CMK (cell line): Measurements from ENCODE around the gene FGF18.

Experiments used
- DNase-seq: peaks from one replicate; pipeline ENCODE4 v3.0.0-alpha.2; 2010; ENCODE audit warnings: low read depth

FGF18 gene

DNA sequence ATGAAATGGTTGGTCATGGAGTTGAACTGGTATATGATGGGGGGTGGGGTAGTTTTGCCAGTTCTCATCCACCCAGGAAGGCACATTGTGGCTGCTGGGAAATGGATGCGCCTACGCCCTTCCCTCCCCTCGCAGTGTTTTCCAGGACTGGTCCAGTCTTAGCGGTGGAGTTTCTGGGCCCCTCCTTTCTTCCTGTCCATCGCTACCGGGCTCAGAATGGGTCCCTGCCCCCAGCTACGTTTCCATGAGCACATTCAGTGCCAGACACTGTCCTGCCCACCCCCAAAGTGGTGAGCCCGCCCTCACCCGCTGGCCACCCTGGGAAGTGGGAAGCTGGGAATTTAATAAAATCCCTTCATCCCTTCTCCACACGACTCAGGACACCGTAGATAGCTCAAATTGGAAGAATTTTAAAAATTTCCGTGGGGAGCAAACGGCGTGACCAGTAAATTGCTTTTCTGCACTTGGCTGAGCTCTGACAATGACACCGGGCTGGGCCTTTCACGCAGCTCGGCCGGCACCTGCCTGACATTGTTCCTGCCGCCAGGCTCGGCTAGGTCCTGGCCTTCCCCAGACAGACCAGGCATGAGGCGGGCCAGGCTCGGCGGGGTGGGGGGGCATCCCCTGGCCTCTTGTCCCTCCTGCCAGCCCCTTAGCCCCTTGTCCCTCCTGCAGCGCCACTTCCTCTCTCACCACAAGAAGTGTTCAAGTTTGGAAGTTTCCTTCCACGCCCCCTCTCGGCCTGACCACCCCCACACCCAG is 3.6 kb downstream of the FGF18 start:
- no peak for DNase-seq

DNA sequence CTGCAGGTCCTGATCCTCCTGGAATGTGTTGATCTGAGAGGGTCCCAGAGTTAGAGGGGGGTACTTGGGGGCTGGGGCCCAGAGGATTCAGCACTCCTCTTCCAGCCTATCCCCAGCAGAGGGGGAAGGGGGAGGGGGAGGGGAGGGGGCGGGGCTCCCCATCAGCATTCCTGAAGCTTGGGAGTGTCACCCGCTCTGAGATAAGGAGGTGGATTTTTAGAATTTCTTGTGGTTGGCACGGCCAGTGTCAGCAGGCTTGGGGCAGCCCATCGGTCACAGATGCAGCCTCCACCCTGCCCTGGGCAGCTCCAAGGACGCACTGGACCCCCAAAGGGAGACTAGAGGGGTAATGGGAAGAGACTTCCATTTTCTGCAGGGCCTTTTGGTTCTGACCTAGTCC is 5.3 kb downstream of the FGF18 start:
- DNase-seq, result no peak

DNA sequence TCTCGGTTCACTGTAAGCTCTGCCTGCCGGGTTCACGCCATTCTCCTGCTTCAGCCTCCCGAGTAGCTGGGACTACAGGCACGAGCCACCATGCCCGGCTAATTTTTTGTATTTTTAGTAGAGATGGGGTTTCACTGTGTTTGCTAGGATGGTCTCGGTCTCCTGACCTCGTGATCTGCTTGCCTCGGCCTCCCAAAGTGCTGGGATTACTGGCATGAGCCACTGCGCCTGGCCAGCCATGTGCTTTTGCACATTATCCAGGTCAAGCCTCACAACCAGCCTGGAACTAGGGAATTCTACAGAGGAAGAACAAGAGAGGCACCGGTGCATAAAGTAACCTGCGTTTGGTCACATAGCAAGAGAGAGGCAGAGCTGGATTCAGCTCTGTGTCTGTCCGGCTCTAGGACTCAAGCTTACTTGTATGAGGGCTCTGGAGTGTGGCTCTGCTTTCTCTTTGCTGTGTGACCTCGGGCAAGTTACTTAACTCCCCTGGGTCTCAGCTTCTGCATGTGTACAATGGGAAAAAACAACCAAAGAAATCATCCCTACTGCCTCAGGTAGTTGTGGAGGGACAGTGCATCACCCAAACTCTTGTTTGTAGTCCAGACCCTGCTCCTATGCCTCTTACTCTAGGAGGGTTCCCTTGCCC is 6.3 kb downstream of the FGF18 start:
- DNase-seq, result no peak

DNA sequence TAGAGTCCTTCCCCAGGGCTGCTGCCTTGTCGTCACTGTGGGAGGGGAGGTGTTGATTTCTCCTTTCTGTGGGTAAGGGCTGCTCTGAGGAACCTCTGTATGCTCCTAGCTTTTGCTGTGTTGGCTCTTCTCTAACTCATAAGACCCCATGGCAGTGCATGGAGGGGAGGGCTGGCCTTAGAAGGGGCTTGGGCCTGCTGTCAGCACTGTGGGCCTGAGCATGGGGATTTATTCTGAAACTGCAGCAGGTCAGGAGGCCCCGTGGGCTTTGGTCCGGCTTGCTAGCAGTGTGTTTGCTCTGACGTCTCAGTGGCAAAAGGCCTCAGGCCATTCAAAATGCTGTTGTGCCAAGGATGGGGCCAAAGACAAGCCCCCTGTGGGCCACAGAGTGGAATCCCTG is 6.8 kb downstream of the FGF18 start:
- no peak for DNase-seq

DNA sequence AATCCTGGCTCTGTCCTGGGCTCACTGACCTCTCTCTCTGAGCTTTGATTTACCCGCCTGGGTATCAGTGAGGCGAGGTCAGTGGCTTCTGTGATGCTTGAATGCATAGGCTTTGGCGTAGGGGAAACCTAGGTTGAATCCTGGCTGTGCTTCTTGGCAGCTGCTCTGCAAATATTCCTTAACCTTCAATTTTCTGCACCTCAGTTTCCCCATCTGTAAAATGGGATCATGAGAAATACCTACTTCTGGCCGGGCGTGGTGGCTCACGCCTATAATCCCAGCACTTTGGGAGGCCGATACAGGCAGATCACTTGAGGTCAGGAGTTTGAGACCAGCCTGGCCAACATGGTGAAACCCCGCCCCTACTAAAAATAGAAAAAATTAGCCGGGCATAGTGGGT is 7.2 kb downstream of the FGF18 start:
- DNase-seq, result no peak

DNA sequence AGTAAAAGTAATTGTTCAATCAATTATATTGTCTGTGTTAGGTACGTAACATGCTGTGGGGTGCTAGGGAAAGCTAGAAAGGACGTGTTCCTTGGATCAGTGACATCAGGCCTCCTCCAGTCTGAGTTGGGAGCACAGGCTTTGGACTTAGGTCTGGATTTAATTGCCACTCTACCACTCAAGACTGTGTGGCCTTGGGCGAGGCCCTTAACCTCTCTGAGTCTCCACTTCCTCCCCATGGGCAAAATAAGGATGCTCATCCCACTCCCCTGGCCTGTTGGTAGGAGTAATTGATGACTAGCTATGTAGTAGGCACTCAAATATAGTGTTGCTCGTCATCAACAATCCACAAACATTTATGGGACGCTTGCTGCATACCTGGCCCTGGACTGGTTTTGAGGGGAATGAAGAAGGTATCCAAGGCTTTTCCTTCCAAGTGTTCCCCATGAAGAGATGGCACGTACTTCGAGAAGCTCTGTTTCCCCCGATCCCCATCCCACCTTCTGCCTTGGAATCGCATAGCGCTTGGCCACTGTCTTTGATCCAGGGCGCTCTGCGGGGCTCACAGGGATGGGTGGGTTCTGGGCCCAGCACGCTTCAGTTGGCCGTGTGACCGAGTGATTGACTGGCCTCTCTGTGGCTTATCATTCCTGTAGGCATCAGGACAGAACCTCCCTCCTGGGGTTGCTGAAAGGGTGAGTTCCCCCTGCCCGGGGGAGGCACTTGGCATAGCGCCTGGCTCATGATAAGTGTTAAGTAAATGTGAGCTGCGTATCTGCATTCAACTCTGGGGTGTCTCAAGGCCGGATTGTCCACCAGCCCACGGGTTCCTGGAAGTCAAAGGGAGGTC is 8.1 kb downstream of the FGF18 start:
- no peak for DNase-seq

DNA sequence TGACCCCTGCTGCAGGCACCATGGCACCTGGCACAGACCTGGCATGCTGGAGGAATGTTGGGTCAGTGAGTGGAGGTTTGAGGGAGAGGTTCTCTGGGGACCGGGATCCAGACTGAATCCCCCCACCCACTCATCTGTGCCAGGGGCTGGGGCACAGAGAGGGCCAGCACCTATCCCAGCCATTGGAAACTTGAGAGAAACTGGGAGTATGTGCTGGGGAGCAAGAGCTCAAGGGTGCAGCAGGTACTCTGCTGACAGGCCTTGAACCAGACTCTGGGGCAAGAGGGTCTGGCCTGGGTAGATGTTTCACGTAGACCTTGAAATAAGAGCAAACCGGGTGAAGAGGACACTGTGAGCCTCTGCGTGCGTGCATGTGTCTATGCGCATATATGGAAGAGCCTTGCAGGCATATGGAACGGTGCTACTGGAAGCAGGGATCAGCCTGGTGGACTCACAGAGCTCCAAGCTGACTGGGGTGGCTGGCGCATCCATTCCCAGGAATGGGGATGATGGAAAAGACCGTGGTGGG is 8.8 kb downstream of the FGF18 start:
- no peak for DNase-seq

DNA sequence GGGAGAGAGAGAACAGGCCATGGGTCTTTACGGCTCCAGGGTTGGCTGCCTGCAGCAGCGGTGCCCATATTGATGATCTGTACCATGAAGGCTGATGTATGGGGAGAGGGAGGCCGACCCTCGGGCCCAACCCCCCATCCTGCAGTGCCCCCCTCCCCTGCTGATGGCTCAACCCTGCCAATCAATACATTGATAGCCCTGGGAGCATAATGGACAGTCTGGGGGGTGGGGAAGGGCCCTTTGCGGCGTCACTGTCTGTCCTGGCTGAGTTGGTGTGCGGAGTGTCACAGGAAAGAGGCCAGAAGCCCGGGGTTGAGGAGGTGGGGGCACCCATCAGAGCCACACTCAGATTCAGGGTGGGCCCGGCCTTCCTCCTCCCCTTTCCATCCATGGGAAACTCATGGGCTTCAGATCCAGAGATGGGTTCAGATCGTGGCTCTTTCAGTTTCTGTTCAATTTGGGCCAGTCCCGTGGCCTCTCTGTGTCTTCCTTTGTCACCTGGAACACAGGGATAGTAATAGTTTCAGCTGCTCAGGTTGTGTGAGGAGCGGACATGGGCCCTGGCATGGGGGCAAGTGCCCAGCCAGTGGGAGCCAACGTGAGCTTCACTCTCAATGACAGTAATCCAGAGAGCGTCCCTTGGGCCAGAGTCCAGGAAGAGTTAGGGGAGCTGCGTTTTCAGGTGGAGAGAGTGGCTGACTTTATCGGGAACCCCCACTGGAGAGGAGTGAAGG is 9.5 kb downstream of the FGF18 start:
- DNase-seq, result no peak

DNA sequence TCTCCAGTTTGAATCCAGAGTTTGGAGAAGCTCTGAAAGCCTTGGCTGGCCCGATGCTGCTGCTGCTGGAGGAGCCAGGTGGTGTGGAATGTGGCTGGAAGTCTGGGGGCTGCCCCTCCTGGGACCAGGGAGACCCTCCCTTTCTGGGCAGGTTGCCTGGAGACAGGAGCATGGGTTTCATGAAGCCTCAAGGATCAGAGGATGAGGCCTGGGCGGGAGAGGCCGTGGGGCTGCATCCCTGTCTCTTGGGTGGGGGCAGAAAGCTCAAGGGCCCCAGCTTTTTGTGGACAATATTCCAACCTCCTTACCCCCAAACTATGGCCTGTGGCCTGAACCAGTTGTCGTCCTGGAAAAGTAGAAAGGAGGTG is 10.1 kb downstream of the FGF18 start:
- DNase-seq, result no peak

DNA sequence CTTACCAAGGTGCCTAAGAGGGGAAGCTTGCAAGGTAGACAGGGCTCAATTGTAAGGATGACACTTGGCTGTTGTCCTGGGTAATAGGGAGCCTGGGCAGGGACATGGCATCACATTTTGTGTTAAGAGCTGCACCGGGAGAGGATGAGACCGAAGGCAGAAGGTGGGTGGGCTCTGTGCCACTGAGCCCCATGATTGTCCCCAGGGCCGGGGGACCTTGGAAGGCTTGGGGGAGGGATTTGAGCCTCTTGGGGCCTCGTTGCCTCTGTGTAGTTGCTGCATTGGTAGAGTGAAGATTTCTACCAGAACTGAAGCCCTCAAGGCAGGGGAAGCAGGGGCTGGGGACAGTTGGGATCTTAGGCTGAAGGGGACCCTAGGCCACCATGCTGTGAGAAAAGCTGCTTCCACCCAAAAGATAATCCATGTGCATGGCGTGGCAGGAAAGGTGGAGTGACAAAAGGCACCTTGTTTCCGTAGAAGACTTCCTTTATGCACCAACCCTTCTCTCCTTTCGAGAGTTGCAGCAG is 11.9 kb downstream of the FGF18 start:
- DNase-seq, result no peak

DNA sequence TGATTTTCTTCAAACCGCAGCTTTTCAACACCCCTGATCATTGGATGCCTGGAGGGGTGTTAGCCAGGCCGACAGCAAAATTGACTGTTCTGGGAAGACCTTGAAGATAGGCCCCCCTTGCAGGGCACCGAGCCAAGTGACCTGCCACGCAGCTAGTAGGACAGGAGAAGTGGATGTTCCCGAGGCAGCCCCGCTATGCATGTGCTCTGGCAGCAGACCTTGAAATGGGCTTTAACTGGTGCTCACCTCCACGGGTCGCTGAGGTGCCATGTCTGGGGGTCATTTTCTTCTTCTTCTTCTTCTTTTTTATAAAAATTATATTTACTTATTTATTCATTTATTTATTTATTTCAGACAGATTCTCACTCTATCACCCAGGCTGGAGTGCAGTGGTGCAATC is 12.6 kb downstream of the FGF18 start:
- DNase-seq, result no peak

DNA sequence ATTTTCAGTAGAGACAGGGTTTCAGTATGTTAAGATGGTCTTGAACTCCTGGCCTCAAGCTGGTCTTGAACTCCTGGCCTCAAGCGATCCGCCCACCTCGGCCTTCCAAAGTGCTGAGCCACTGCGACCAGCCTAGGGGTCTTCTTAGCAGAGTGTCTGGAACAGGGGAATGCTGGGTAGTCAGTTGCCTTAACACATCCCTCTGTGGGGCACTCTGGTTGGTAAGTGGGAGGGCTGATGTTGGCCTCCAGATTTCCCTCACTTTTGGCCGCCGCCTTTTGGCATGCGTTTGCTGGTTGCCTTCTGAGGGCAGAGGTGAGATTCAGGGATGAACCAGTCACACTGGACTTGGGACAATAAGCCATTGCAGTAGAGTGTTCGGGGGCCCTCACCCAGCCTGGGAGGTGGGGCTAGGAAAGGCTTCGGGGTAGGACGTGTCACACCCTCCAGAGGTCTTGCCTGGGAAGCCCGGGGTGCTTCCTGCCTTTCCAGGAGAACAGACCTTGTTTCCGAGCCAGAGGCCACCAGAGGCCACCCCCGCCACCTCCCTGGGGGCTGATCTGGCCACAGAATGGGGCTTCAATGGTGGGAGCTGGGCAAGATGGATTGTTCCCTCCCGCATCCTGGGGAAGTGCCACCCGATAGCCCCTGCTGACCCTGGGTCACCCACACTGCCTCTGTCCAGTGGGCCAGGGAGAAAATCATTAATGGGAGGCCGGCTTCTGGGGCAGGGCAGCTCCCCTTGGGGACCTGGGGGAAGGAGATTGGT is 13.3 kb downstream of the FGF18 start:
- no peak for DNase-seq

DNA sequence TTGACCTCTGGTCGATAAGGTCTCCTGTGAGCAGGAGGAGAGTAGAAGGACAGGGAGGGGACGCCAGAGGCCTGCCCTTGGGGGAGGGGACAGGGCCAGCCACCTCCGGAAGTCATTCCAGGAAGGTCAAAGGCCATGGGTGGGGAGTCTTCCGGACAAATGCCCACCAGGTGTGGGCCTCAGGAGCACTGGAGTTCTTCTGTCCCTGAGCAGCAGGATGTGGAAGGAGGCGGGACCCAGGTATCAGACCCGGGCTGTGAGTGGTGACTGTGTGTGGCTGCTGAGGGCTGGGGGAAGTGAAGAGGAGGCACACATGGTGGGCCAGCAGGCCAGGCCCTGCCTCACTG is 13.9 kb downstream of the FGF18 start:
- DNase-seq, result no peak

DNA sequence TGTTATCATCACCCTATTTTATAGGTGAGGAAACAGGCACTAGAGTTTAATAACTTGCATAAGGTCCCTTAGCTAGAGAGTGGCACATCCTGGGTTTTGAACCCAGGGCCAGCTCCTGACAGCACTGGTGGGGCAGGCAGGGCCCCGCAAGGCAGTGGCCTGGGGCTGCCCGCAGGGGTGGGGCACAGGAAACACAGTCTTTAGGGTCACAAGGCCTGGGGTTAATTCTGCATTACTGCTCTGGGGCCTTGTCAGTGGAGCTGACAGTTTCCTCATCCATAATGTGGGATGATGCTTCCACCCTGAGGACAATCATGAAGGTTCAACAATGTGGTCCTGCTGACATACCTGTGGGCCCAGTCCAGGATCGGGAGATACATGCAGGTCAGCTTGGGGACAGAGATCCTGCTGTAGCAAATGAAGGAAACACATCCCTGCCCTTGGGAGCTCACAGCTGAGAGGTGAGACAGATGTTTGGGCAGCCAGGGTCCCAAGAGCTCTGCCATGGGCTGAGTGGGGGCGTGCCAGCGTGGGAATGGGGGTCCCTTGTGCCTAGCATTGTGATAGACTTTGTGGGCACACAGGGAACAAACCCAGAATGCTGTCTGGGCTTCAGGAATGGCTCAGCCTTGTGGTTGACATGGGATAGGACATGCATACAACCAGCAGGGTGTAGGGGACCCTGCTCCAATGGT is 14.7 kb downstream of the FGF18 start:
- DNase-seq, result no peak

DNA sequence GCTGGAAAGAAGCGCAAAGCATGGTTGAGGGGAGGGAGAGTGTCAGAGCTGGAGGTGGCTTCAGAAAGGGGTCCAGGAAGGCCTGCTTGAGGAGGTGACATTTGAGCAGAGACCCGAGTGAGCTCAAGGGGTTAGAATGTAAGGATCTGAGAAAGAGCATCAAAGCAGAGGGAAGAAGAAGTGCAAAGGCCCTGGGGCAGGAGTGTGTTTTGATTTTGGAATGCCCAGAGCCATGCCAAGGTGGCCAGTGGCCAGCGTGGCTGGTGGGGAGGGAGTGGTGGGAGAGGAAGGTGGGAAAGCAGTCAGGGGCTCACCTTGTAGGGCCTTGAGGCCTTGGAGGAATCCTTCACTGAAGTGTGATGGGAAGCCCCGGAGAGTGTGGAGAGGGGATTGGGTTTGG is 15.4 kb downstream of the FGF18 start:
- no peak for DNase-seq

DNA sequence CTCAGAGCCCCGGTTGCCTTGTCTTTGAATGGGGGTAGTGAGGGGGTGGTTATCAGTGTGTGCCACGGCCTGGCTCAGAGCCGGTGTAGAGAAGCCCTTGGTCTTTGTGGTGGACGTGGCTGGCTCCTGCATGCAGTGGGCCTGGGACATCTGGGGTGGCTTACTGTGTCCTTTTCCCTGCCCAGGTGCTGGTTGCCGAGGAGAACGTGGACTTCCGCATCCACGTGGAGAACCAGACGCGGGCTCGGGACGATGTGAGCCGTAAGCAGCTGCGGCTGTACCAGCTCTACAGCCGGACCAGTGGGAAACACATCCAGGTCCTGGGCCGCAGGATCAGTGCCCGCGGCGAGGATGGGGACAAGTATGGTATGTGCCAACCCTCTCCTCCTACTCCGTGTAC is 16.5 kb downstream of the FGF18 start:
- DNase-seq, result no peak

DNA sequence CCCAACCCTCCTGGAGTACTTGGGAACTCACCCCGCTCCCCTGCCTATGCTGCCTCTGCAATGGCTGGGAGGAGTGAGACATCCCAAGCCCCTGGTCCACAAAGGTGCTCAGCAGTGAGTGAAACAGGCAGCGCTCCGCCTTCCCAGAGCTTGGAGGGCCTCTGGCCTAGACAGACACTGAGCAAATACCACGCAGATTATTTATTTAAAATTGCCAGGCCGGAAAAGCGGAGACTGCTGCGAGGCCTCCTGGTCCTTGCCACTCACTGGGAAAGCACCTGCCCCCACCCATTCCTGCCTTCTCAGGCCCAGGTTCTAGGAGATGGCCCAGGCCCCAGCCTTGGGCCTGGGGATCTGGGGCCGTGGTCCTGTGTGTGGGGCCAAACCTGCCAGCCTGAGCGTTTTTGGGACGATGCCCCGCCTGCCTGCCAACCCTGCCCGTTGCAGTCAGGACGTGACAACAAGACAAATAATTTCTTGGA is 17.4 kb downstream of the FGF18 start:
- DNase-seq, result no peak

DNA sequence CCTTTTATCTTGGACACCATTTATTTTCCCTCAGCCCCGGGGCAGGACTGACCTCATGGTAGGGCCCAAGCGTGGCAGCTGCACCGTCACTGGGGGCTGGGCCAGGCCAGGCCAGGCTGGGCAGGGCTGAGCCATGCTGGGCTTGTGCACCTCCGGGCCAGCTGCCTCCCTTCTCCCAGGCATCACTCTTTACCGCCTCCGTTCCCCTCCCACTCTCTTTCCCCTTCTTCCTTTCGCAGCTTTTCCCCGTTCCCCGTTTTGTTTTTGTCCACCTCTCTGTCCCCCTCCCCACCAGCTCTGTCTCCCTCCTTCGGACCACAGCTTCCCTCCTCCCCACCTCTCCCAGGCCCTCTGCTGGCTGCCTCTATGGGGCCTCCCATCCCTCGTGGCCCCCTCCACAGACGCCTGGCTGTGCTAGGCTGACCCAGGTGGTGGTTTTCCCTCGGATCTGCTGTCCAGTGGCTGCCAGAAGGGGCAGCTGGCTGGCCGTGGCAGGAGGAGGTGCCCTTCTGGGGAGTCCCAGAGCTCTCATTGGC is 17.9 kb downstream of the FGF18 start:
- no peak for DNase-seq

DNA sequence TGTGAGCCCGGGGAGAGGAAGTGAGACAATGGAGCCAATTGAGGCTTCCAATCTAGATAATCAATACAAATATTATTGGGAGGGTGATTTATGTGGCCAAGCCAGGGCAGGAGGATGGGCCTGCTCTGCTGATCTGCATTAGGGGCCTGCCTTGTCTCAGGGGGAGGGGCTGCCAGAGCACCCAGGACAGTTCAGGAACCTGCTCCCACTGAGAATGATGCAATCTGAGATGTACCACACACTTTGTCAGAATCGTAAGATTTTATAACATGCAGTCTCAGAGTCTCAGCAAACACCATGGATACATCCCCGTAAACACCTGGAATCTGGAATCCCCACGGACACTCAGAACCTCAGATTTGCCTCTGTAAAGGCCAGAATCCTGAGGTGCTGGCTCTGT is 19.3 kb downstream of the FGF18 start:
- no peak for DNase-seq

DNA sequence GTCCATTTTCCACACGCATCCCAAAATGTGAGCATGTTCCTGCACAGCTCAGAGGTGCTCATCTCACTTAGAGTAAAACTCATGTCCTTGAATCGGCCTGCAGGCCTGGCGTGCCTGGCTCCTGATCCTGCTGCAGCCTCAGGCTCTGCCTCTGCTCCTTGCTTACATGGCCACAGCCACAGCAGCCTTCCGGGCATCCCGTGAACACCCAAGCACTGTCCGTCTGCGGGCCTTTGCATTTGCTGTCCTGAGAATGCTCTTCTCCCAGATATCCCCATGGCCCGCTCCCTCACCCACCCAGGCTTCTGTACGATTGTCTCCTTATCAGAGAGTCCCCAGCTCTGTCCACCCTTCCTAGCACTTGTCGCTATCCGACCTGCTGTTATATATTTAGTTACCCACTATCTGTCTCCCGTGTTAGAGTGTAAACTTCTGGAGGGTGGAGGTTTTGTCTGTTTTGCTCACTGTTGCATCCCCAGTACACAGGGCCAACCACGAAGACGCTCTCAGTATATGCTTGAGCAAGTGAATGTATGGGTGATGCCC is 21.9 kb downstream of the FGF18 start:
- DNase-seq, result no peak
